ENCODE measurements around the gene JPH4.
A peak's percentile ranks its signal among the peaks of the same experiment; 100 is the strongest.

Gene JPH4

GRCh38 chr14:23532658-23533057, 45.9 kb downstream of the JPH4 start:
- DNase-seq = no peak

GRCh38 chr14:23531391-23531790, 47.2 kb downstream of the JPH4 start:
- DNase-seq = no peak

GRCh38 chr14:23530375-23531055, 48.1 kb downstream of the JPH4 start:
- no peak for DNase-seq

GRCh38 chr14:23529016-23529415, 49.6 kb downstream of the JPH4 start:
- DNase-seq = no peak

- DNase-seq = peak in 8 of 58 donors; percentile 20 to 44 (median 30)
These were observed 50.0 kb downstream of the JPH4 start for GRCh38 chr14:23528555-23528954.

GRCh38 chr14:23525611-23526010, 53.0 kb downstream of the JPH4 start:
- no peak for DNase-seq

- no peak for DNase-seq
These were observed 53.6 kb downstream of the JPH4 start for GRCh38 chr14:23524954-23525353.

GRCh38 chr14:23523229-23524016, 55.2 kb downstream of the JPH4 start:
- no peak for DNase-seq

- no peak for DNase-seq
These were observed 55.9 kb downstream of the JPH4 start for GRCh38 chr14:23522643-23523198.

- peak in 1 of 58 donors; percentile 53 for DNase-seq
These were observed 56.6 kb downstream of the JPH4 start for GRCh38 chr14:23521785-23522640.

GRCh38 chr14:23520899-23521533, 57.6 kb downstream of the JPH4 start:
- peak in 15 of 58 donors; percentile 14 to 62 (median 50) for DNase-seq

GRCh38 chr14:23518709-23519108, 59.9 kb downstream of the JPH4 start:
- no peak for DNase-seq

All from anterior cingulate cortex (tissue), 58 donors.